K562 (cell line): Measurements from ENCODE around the gene CHRNB4.

Experiments
- ARNT ChIP-seq, 2 experiments: fragments of 450-650 bp; IDR thresholded peaks; 2 replicates each; pipeline ENCODE4 v1.6.1; 2016; ENCODE audit warnings: mild to moderate bottlenecking in 1 of 2
- CBX3 ChIP-seq, 2 experiments: IDR thresholded peaks; 1 replicate in 1 of 2; 2 replicates in 1 of 2; pipeline ENCODE4 v1.6.1; 2012; ENCODE audit warnings: inconsistent platforms in 2 of 2, low read length in 2 of 2, borderline replicate concordance in 1 of 2, control low read depth in 1 of 2
- CC2D1A ChIP-seq: fragments of 450-650 bp; IDR thresholded peaks from 2 replicates; pipeline ENCODE4 v1.6.1; 2017; ENCODE audit warnings: mild to moderate bottlenecking
- CREB1 ChIP-seq, 2 experiments: sonication (generic) in 1 of 2; formaldehyde crosslinking in 1 of 2; IDR thresholded peaks; 2 replicates each; pipeline versions ENCODE4 v1.6.1 to v1.8.0; 2012 to 2022; ENCODE audit warnings: inconsistent platforms in 1 of 2, mild to moderate bottlenecking in 1 of 2, missing genetic modification reagents in 1 of 2, moderate library complexity in 1 of 2
- CTCF ChIP-seq, 3 experiments: IDR thresholded peaks in 2 of 3; conservative IDR thresholded peaks in 1 of 3; 2 replicates each; pipeline ENCODE4 v1.5.1; 2011 to 2012; ENCODE audit warnings: low read length in 3 of 3, mild to moderate bottlenecking in 3 of 3, control low read depth in 2 of 3, improper control_type of control experiment in 1 of 3, inconsistent platforms in 1 of 3, low read depth in 1 of 3, mixed read lengths in 1 of 3, moderate library complexity in 1 of 3; ENCODE audit not compliant: insufficient read depth in 2 of 3
- E2F4 ChIP-seq: sonication (generic); formaldehyde crosslinking; IDR thresholded peaks from 2 replicates; pipeline ENCODE4 v1.8.0; 2022; ENCODE audit warnings: mild to moderate bottlenecking, low read depth, missing genetic modification reagents
- EZH2 ChIP-seq: IDR thresholded peaks from 2 replicates; pipeline ENCODE4 v1.6.1; 2012; ENCODE audit warnings: low read depth, mild to moderate bottlenecking, inconsistent platforms, low read length, borderline replicate concordance
- HMG20A ChIP-seq: fragments of 450-650 bp; formaldehyde crosslinking; conservative IDR thresholded peaks from 2 replicates; pipeline ENCODE4 v1.4.0; 2020; ENCODE audit warnings: mild to moderate bottlenecking, mixed read lengths
- ZHX1 ChIP-seq: fragments of 150-350 bp; conservative IDR thresholded peaks from 2 replicates; pipeline ENCODE4 v1.6.1; 2014; ENCODE audit warnings: low read length
- ZNF589 ChIP-seq: fragments of 200-800 bp; sonication (Bioruptor generic); IDR thresholded peaks from 2 replicates; pipeline ENCODE4 v1.6.1; 2016; ENCODE audit warnings: low read depth, missing genetic modification characterization, missing compliant biosample characterization

GRCh38 chr15:78637776-78638435 lies 3.1 kb downstream of the CHRNB4 start:
- TF ChIP-seq ZHX1 (no peak), HMG20A (no peak), CBX3 (IDR thresholded peaks at IDR 0.05; ENCODE audit: borderline replicate concordance in 1 of 2, low read length in 2 of 2) (no peak), CTCF (IDR thresholded peaks at IDR 0.05 in 2 of 3, conservative IDR thresholded peaks at IDR 0.05 in 1 of 3; ENCODE audit: insufficient read depth in 2 of 3, low read depth in 1 of 3, low read length in 3 of 3) (no peak), EZH2 (no peak), ARNT (IDR thresholded peaks at IDR 0.05) (no peak), E2F4 (CRISPR knock-in tag) (no peak), ZNF589 (CRISPR knock-in tag) (no peak), CREB1 (IDR thresholded peaks at IDR 0.05) (no peak), CREB1 (CRISPR knock-in tag; IDR thresholded peaks at IDR 0.05) (no peak), CC2D1A (no peak)
